Suprapubic skin (tissue), 4 donors: ENCODE data around the gene MAPK12. TPM values are rescaled to one million over a fixed set of nuclear protein-coding genes. Genes with fewer than 3 reads are reported as not detected.

ENCODE experiments used
- DNase-seq, 2 donors: peaks; one replicate each; pipeline ENCODE4 v3.0.0-alpha.2; 2019; ENCODE audit warnings: low spot score in 2 of 2
- H3K27ac ChIP-seq: fragments of 200-600 bp; sonication (generic); one replicate; pipeline ENCODE4 v1.5.1; 2019
- H3K27me3 ChIP-seq: fragments of 200-600 bp; sonication (generic); one replicate; pipeline ENCODE4 v1.5.1; 2019
- H3K36me3 ChIP-seq: fragments of 200-600 bp; sonication (generic); one replicate; pipeline ENCODE4 v1.5.1; 2019
- H3K4me1 ChIP-seq: fragments of 200-600 bp; sonication (generic); one replicate; pipeline ENCODE4 v1.5.1; 2019
- H3K4me3 ChIP-seq: fragments of 200-600 bp; sonication (generic); one replicate; pipeline ENCODE4 v1.5.1; 2019; ENCODE audit warnings: mild to moderate bottlenecking
- H3K9me3 ChIP-seq: fragments of 200-600 bp; sonication (generic); one replicate; pipeline ENCODE4 v1.5.1; 2019
- EP300 ChIP-seq: sonication (generic); formaldehyde crosslinking; IDR thresholded peaks from one replicate; pipeline ENCODE4 v1.6.1; 2017; ENCODE audit warnings: antibody characterized with exemption
- POLR2A ChIP-seq, 2 donors: fragments of 450-650 bp; IDR thresholded peaks; one replicate each; pipeline ENCODE4 v1.6.1; 2017; ENCODE audit warnings: antibody characterized with exemption in 2 of 2, mild to moderate bottlenecking in 2 of 2, moderate library complexity in 2 of 2
- POLR2AphosphoS5 ChIP-seq, 3 donors: sonication (generic); formaldehyde crosslinking; IDR thresholded peaks; one replicate each; pipeline ENCODE4 v1.6.1; 2017; ENCODE audit warnings: antibody characterized with exemption in 3 of 3
- WGBS: methylation state at CpG from one replicate; pipeline ENCODE4 v1.1.5; 2018; 5-methylcytosine and 5-hydroxymethylcytosine counted together
- total RNA-seq, 4 donors: library from RNA; depleted of rRNA; stranded (reverse); fragments of >200 nt; gene quantifications; one replicate each; pipeline ENCODE4 v1.1.0, GENCODE V29; 2016
- TF ChIP-seq, protein P1 (sequence below), 2 donors: fragments of 200-600 bp in 1 of 2; fragments of 450-650 bp in 1 of 2; sonication (generic) in 1 of 2; IDR thresholded peaks; one replicate each; pipeline ENCODE4 v1.5.1; 2016 to 2019; ENCODE audit warnings: antibody characterized with exemption in 2 of 2, mild to moderate bottlenecking in 1 of 2, moderate library complexity in 1 of 2

The MAPK12 gene
- total RNA-seq, 4 donors from 2014 or later: 1.3 to 5.7 (median 3.3) TPM

DNA sequence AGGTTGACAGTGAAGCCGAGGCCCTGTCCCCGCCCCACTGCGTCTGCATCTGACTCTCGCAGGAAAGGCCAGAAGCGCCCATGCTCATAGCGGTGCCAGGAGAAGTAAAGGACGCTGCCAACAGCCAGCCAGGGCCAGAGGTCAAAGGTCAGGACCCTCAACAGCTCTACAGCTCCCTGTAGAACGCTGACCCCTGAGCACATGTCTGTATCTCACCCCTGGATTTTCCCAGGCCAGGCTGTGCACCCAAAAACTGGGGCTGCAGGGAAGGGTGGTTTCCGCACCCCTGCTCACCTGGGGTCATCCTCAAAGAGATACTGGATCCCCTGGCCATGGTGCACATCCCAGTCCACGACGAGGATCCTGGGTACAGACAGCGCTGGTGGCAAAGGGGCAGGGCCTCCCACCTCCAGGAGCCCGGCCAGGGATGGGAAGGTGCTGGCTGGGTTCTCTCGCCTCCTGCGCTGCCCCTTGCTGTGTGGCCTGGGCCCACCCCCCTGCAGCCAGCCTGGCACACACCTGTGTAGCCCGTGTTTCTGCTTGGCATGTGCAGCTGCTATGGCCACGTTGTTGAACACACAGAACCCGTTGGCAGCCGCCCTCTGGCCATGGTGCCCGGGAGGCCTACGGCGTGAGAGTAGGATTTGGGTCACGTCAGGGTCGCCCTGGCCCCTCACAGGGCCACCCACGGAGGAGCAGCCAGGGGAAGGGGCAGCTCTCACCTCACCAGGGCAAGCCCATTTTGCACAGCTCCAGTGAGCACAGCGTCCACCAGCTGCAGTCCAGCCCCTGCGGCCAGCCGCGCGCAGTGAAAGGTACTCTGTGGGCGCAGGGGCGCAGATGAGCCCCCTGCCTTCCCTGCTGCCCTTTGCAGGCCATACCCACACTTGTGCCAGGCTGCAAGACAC, 11.9 kb downstream of the MAPK12 start:
- Histone ChIP-seq H3K4me3 (peak overlapping the region; percentile 62), H3K27ac (no peak overlapping the region), H3K27me3 (no peaks in the 10 kb centered on the region), H3K9me3 (no peaks in the 10 kb centered on the region), H3K4me1 (peaks cover 62% of the 10 kb centered on the region), H3K36me3 (peaks cover 11% of the 10 kb centered on the region)
- TF ChIP-seq, protein P1, sequence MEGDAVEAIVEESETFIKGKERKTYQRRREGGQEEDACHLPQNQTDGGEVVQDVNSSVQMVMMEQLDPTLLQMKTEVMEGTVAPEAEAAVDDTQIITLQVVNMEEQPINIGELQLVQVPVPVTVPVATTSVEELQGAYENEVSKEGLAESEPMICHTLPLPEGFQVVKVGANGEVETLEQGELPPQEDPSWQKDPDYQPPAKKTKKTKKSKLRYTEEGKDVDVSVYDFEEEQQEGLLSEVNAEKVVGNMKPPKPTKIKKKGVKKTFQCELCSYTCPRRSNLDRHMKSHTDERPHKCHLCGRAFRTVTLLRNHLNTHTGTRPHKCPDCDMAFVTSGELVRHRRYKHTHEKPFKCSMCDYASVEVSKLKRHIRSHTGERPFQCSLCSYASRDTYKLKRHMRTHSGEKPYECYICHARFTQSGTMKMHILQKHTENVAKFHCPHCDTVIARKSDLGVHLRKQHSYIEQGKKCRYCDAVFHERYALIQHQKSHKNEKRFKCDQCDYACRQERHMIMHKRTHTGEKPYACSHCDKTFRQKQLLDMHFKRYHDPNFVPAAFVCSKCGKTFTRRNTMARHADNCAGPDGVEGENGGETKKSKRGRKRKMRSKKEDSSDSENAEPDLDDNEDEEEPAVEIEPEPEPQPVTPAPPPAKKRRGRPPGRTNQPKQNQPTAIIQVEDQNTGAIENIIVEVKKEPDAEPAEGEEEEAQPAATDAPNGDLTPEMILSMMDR (IDR thresholded peaks at IDR 0.05): no peak
- TF ChIP-seq POLR2AphosphoS5 (IDR thresholded peaks at IDR 0.05): no peak
- no peak for TF ChIP-seq POLR2A (IDR thresholded peaks at IDR 0.05)
- TF ChIP-seq EP300: no peak
- DNase-seq: no peak
- 83% methylated on average over 9 of the region's 32 CpGs for WGBS

DNA sequence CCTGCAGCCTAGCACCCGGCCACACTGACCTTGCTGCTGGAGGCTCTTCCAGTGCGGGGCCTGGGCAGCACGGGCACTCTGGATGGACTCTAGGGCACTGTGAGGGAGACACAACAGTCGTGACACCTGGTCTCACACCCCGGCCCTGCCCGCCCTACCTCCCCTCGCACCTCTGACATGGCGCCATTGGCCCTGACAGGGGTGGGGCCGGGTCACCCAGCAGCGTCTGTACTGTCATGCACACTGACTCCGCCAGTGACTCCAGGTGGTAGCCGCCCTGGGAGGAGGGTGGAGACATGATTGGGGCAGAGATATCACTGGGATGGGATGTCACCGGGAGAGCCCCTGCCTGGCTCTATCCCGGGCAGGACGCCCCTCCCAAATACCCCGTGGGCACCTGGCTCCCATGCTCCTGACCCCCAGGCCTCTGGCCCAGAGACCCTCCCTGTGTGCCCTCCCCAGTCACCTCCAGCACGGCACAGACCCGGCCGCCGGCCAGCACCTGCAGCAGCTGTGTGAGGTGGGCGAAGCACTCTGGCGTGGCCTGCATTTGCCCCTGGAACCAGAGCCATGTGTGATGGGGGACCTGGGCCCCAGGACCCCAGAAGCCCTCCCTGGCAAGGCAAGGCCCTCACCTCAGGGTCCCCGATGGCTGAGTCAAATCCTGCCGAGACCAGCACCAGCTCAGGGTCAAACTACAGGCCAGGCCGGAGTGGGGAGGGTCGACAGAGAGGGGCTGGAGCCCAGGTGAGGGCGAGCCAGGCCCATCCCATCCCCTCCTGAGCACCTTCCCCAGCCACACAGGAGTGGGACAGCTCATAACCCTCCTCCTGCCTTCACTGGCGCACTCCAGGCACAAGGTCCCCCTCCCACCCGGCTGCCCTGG, 13.0 kb downstream of the MAPK12 start:
- peaks cover 11% of the 10 kb centered on the region for H3K36me3 ChIP-seq
- H3K9me3 ChIP-seq: no peaks in the 10 kb centered on the region
- H3K27ac ChIP-seq: no peak overlapping the region
- 62% methylated on average over 5 of the region's 29 CpGs for WGBS
- H3K4me1 ChIP-seq: peaks cover 73% of the 10 kb centered on the region
- no peak for DNase-seq
- H3K27me3 ChIP-seq: no peaks in the 10 kb centered on the region
- no peak overlapping the region for H3K4me3 ChIP-seq
- TF ChIP-seq EP300: no peak
- TF ChIP-seq POLR2AphosphoS5 (IDR thresholded peaks at IDR 0.05): no peak
- TF ChIP-seq, protein P1 (IDR thresholded peaks at IDR 0.05): no peak
- TF ChIP-seq POLR2A (IDR thresholded peaks at IDR 0.05): no peak

DNA sequence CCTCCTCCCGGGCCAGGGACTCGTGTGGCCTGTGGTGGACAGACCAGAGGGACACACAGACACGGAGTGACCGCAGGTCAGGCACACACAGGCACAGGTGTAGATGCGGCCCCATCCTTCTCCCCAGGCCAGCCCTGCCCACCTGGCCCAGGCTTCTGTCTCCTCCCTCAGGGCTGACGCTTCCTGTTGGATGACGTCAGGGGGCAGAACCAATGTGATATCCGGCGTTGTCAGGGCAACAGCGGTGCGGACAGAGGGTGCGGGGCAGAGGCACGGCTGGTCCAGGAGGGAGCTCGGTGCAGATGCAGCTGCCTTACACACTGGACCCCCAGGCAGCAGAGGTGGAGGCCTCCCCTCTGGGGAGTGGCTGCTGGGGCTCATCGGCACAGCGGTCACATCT, 13.7 kb downstream of the MAPK12 start:
- Histone ChIP-seq H3K4me1 (peaks cover 80% of the 10 kb centered on the region), H3K27me3 (no peaks in the 10 kb centered on the region), H3K9me3 (no peaks in the 10 kb centered on the region), H3K27ac (no peak overlapping the region), H3K36me3 (peaks cover 11% of the 10 kb centered on the region), H3K4me3 (no peak overlapping the region)
- 60% methylated on average over 4 of the region's 16 CpGs for WGBS
- no peak for TF ChIP-seq POLR2A (IDR thresholded peaks at IDR 0.05)
- TF ChIP-seq, protein P1 (IDR thresholded peaks at IDR 0.05): no peak
- no peak for TF ChIP-seq EP300
- no peak for TF ChIP-seq POLR2AphosphoS5 (IDR thresholded peaks at IDR 0.05)
- DNase-seq: no peak

DNA sequence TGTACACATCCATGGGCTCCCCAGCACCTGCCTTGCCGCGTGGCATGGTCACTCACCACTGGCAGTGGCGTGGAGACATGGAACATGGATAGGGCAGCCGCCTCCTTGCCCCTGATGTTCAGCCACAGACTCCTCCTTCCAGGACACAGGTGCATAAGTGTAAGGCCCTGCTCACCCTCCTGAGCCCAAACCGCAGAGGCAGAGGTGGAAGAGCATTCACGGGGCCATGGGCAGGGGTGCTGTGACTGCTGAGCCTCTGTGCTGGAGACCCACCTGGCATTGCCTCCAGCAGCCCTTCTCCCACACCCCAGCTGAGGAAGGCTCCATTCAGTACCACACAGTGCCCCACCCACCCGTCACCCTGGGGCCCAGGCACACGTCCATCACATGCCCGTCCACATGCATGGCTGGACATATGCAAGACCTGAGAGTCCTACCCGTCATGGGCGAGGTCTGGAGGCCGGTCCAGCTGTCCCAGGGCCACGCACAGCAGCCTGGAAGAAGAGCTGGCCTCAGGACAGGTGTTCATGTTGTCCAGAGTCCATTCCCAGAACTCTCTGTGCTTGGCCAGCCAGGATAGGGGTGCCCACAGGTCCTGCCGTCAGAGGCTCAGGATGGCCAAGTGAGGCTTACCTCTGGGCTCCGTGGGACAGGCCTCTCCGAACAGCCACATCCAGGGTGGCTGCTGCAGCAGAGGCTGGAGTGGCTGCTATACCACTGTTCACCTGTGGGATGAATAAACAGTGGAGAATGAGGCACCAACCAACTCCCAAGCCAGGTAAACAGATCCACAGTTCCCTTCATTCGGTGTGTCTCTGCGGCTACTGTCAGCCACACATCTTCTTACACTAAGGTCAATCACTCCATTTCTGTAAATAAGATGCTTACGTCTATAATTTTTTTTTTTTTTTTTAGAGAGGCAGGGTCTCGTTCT, 15.0 kb downstream of the MAPK12 start:
- H3K4me1 ChIP-seq: peaks cover 88% of the 10 kb centered on the region
- WGBS: 89% methylated on average over 4 of the region's 20 CpGs
- no peak for DNase-seq
- no peak overlapping the region for H3K27ac ChIP-seq
- peaks cover 11% of the 10 kb centered on the region for H3K36me3 ChIP-seq
- H3K4me3 ChIP-seq: peak overlapping the region; percentile 93
- H3K27me3 ChIP-seq: no peaks in the 10 kb centered on the region
- H3K9me3 ChIP-seq: no peaks in the 10 kb centered on the region
- TF ChIP-seq, protein P1 (IDR thresholded peaks at IDR 0.05): peak in 1 of 2 donors; percentile 12
- TF ChIP-seq POLR2A (IDR thresholded peaks at IDR 0.05): no peak
